Right kidney (tissue), 9 donors: Measurements from ENCODE around the gene DCK.

ENCODE experiments used
- DNase-seq: peaks from one replicate; pipeline ENCODE4 v3.0.0-alpha.2; 2016
- long read RNA-seq, 8 donors: transcript quantifications; one replicate each; lab custom pipeline, GENCODE V29; 2026

The DCK gene
- long read RNA-seq, donor 1, transcript DCK-201 (7 exons, 2,716 nt), result major isoform, 8 of 8 reads
- long read RNA-seq, donor 1, partial matches to known transcripts, result 0 of 8 reads
- long read RNA-seq, donor 1, other reads (novel, unspliced or antisense), result 0 of 8 reads
- long read RNA-seq, donor 2, transcript DCK-201 (7 exons, 2,716 nt), result major isoform, 14 of 14 reads
- long read RNA-seq, donor 2, partial matches to known transcripts, result 0 of 14 reads
- long read RNA-seq, donor 2, other reads (novel, unspliced or antisense), result 0 of 14 reads
- long read RNA-seq, donor 3, transcript DCK-201 (7 exons, 2,716 nt), result major isoform, 9 of 9 reads
- long read RNA-seq, donor 3, partial matches to known transcripts, result 0 of 9 reads
- long read RNA-seq, donor 3, other reads (novel, unspliced or antisense), result 0 of 9 reads
- long read RNA-seq, donor 4, transcript DCK-201 (7 exons, 2,716 nt), result major isoform, 14 of 14 reads
- long read RNA-seq, donor 4, partial matches to known transcripts, result 0 of 14 reads
- long read RNA-seq, donor 4, other reads (novel, unspliced or antisense), result 0 of 14 reads
- long read RNA-seq, donor 5, transcript DCK-201 (7 exons, 2,716 nt), result major isoform, 12 of 13 reads
- long read RNA-seq, donor 5, partial matches to known transcripts, result 0 of 13 reads
- long read RNA-seq, donor 5, other reads (novel, unspliced or antisense), result 0 of 13 reads
- long read RNA-seq, donor 6, transcript DCK-201 (7 exons, 2,716 nt), result major isoform, 13 of 33 reads
- long read RNA-seq, donor 6, partial matches to known transcripts, result 20 of 33 reads
- long read RNA-seq, donor 6, other reads (novel, unspliced or antisense), result 0 of 33 reads
- long read RNA-seq, donor 7, transcript DCK-201 (7 exons, 2,716 nt), result major isoform, 26 of 73 reads
- long read RNA-seq, donor 7, partial matches to known transcripts, result 45 of 73 reads
- long read RNA-seq, donor 7, other reads (novel, unspliced or antisense), result 0 of 73 reads
- long read RNA-seq, donor 8, transcript DCK-201 (7 exons, 2,716 nt), result major isoform, 20 of 20 reads
- long read RNA-seq, donor 8, partial matches to known transcripts, result 0 of 20 reads
- long read RNA-seq, donor 8, other reads (novel, unspliced or antisense), result 0 of 20 reads

GRCh38 chr4:70993181-70994068, at the start of gene DCK:
Gene DCK (plus strand): TSS chr4:70993649. CDS start chr4:70993836, 187 bp downstream.
- DNase-seq, result peak; percentile 97

GRCh38 chr4:70945046-70945445, 48.4 kb upstream of the DCK start:
- no peak for DNase-seq

GRCh38 chr4:70945452-70946055, 47.9 kb upstream of the DCK start:
- no peak for DNase-seq

GRCh38 chr4:70946939-70947338, 46.5 kb upstream of the DCK start:
- DNase-seq, result no peak

GRCh38 chr4:70948665-70949260, 44.7 kb upstream of the DCK start:
- no peak for DNase-seq

- DNase-seq, result no peak
Measured at GRCh38 chr4:70954032-70954431, 39.4 kb upstream of the DCK start.

GRCh38 chr4:70956549-70957210, 36.8 kb upstream of the DCK start:
- no peak for DNase-seq

GRCh38 chr4:70958681-70959080, 34.8 kb upstream of the DCK start:
- no peak for DNase-seq

GRCh38 chr4:70969076-70969475, 24.4 kb upstream of the DCK start:
- no peak for DNase-seq

- DNase-seq, result no peak
Measured at GRCh38 chr4:70976252-70976651, 17.2 kb upstream of the DCK start.

- DNase-seq, result no peak
Measured at GRCh38 chr4:70979445-70980008, 13.9 kb upstream of the DCK start.

- DNase-seq, result no peak
Measured at GRCh38 chr4:70980196-70980595, 13.3 kb upstream of the DCK start.

- no peak for DNase-seq
Measured at GRCh38 chr4:70984106-70984505, 9.3 kb upstream of the DCK start.

GRCh38 chr4:70984589-70984988, 8.9 kb upstream of the DCK start:
- DNase-seq, result no peak

GRCh38 chr4:70991596-70991995, 1.9 kb upstream of the DCK start:
- no peak for DNase-seq

GRCh38 chr4:70992391-70992881, 1.0 kb upstream of the DCK start:
- DNase-seq, result no peak

GRCh38 chr4:70994069-70994366, 569 bp downstream of the DCK start:
- no peak for DNase-seq

- DNase-seq, result no peak
Measured at GRCh38 chr4:70994387-70995099, 1.1 kb downstream of the DCK start.

GRCh38 chr4:70996018-70996360, 2.5 kb downstream of the DCK start:
- no peak for DNase-seq

- no peak for DNase-seq
Measured at GRCh38 chr4:70997036-70997435, 3.6 kb downstream of the DCK start.
